ENCODE measurements around the gene FHOD3. TPM values are rescaled to one million over a fixed set of nuclear protein-coding genes. Genes with fewer than 3 reads are reported as not detected.

The FHOD3 gene
- polyA plus RNA-seq, 1 donor = 42.4 TPM

DNA sequence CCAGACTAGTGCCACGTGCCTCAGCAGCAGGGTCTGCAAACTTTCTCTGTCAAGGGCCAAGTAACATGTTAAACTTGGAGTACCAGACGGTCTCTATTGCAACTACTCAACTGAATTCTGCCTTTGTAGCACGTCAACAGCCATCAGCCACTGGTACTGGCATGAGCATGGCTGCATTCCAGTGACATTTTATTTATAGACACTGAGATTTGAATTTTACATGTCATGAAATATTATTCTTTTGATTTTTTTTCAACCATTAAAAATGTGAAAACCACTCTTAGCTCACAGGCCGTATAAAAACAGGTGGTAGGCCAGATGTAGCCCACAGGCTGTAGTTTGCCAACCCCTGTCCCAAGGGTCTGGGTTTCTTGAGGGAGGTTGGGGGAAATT, 331.6 kb downstream of the FHOD3 start:
- no peak for DNase-seq

DNA sequence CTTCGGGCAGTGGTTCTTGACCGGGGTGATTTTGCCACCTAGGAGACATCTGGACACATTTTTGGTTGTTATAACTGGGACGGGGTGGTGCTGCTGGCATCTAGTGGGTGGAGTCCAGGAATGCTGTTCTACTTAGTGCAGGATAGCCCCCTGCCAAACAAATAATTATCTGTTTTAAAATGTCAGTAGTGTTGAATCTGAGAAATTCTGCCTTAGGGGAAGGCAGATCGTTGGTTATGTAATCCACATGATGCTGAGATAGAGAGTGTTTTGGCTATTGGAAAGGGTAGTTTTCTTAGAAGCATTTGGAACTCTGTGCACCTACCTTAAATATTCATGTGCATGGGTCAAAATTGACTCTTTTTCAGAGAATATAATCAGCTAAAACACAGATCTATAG, 332.3 kb downstream of the FHOD3 start:
- DNase-seq = no peak

DNA sequence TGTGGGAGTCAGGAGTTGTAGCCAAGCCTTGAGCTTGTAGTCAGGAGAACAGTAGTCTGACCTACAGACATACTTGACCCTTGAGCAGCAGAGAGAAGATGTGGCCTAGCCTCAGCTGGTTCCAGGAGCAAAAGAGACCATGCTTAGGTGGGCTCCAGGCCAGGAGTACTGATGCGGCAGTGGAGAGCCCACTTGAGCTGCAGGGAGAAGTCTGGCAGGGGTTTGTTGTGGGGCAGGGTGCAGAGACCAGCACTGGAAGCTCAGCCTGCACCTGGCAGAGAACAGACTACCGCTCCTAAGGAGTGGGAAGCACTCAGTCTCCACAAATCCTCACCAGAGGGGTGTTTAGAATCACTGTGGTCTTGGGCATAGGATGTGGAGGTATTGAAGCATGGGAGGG, 333.4 kb downstream of the FHOD3 start:
- no peak for DNase-seq

DNA sequence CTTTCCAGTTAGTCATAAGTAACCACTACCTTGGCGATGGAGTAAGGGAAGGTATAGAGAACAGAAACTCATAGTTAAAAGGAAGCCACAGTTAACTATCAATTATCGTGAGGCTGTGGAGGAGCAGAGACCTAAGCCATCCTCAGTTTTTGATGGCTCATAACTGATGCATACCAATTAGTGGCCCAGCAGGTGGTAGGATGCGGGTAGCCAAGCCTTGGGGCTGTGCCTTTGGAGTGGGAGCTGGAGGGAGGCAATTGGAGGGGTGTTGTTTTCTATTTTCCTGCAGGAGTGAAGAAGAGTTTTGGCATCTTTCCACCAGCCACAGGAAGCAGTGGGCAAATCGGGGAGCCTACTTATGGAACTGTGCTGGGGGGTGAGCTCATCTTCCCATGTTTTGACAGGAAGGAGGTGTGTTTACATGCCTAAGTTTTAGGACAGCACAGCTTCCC, 336.5 kb downstream of the FHOD3 start:
- DNase-seq = no peak

DNA sequence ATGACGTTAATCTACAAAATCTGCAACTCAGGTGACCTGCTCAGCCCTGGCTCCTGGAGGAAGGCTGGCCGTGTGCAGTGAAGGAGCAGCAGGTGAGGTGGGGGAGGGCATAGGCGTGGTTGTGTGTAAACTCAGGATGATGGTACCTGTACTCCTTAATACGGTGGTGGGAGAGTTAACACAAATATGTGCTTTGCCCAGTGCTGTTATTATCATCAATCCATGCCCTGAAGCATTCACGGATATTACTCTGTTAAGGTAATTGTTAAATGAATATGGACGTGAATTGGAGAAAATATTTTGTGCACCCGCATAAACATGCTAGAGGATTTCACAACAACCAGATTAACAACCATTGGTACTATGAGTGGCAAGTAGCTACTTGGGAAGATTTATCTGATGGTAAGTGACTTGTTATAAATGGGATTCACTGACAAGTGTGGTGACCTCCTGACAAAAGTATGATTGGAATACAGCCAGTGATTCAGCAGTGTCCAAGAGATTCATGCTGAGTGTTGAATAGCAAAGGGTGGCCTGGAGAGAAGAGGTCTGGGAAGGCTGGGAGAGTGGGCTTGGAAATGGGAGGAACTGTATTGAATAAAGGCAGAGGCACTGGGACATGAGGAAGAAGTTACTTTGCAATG, 337.2 kb downstream of the FHOD3 start:
- DNase-seq = no peak

DNA sequence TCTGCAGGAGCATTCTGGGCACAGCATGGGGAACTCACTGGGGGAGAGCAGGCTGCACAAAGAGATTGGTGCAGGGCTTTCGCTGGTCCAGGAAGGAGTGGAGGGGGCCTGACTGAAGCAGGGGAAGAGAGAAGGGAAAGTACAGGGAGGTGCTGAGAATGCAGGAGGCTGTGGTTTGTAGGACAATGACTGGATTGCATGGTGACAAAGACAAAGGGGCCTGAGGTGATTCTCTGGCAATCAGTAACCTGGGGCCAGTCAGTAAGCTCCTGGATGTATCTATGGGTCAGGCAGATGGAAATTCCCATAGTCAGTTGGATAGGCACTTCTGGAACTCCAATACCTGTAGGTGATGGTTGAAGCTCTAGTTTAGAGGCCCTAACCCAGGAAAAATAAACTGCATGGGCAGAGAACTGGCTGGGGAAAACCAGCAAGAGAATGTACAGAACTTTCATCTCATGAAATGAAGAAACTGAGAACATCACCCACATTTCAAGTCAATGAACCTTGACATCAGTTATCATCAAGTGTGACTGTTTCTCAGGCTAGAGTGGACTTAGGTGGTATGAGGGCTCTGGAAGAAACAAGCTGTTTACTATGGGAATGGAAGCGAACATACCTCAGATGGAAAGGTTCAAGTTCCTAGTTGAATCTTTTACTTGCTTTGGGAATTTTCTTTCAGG, 338.0 kb downstream of the FHOD3 start:
- DNase-seq = no peak

DNA sequence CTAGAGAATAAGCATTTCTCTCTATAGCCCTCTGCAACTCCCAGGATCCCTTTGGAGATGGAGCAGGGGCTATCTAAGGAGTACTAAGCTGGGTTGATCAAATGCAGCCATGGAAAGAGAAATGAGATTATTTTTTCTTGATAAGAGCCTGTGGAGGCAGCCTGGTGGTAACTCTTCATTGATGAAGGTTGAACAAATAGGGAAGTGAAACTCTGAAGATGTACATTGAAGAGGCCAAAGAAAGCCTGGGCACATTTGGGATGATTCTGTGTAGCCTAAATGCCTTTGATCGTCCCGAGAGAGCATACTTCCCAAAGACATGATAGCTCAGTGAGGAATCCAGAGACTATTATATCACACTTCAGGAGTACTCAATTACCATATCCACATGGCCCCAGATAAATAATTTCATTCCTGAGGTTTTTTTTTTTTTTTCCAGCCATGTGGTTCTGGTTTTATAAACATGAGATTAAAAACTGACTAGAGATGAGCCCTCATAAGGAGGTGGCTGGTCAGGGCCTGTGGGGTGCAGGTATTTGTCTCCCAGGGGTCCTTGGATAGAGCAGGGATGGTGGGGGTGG, 338.8 kb downstream of the FHOD3 start:
- no peak for DNase-seq

DNA sequence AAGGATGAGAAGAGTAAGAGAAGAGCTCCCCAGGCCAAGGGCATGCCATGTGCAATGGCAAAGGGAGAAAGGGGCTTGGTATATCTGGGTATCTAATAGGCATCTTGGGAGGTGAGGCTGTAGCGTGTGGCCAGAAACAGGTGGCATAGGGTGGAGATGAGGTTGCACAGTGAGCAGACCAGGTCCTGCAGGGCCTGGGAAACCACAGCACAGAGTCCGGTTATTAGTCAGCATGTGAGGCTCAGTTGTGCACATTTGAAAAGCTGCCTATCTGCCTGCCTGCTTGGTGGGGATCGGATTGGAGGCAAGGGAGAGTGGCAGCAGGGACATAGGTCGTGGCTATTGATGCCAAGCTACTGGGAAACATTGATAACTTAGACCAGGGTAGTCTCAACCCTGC, 340.7 kb downstream of the FHOD3 start:
- no peak for DNase-seq

DNA sequence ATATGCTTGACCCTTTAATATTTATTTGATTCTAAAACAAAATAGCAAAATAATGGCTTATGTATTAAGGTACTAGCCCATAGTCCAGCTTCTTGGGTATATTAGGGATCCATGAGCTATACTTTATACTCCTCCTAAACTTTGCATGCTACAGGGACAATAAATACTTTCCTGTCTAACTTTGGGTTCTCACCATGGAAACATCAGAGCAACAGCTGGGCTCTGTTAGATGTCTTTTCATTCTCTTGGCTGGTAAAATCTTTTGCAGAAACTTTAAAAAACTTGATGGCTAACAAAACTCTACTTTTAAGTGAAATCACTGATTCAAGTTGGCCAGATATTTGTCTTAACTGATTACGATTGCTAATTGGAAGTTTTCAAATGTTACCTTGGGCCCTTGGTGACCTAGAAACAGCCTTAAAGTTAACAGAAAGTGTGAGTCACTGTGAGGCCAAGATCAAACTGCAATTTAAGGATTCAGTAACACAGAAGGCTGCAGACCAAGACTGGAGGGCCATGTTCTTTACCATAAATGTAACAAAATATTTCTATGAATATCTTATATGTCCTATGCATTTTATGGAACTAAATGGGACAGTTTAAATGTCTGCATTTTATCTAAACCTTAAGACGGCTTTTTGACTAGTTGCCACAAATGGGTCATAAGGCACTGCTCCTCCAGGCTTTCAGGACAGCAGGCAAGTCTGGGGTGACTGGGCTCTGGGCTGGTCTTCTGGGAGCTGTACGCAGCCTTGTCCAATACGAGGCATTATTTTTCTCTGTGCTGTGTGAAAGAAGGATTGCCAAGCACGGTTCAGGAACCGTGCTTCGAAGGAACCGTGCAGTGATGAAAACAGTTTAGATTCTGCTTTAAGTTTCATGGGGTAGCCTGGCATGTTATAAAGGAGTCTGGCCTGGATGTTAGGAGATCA, 342.8 kb downstream of the FHOD3 start:
- DNase-seq = peak; percentile 45

DNA sequence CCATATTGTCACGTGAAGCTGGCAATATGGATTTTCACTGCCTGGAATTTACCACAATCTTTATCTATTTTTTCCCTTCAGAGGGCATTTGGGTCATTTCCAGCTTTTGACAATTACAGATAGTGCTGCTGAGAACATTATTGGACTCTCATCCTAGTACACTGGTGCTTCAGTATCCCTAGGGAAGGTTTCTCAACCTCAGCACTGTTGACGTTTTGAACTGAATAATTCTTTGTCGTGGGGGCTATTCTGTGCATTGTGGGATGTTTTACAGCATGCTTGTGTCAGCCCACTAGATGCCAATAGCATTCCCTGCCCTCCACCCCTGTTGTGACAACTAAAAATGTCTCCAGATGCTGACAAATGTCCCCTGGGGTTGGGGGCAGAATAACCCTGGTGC, 345.5 kb downstream of the FHOD3 start:
- no peak for DNase-seq

DNA sequence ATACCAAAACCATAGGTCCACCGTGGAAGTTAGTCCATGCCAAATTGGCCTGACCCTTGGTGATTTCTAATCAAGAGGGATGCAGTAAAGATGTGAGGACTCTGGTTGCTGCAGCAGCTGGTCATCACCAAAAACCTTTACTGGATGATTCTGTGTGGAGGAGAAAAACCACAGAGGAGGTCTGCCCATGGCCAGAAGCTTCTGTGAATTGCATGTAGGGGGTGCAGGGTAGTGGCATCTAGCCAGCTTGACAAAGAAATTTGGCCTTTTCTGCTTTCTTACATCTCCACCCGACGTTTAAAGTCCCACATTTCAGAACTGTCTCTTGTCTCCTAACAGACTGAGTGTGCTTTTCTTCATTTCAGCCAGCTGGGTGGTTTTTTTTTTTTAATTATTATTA, 351.3 kb downstream of the FHOD3 start:
- DNase-seq = no peak

DNA sequence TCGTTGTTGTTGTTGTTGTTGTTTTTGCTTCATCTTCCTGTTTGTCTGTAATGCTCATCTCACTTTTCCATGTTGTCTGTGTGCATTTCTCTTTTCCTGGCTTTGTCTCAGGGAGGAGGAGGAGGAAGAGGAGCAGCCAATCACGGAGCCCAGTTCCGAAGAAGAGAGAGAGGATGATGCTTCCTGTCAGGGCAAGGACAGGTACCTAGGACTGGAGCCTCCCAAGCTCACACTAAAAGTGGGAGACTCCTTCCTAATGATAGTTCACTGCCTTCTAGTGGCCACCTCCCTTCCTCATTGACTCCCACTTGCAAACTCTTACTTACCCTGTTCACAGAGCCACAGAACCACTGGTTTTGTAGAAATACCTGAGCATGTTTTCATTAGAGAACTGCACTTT, 351.7 kb downstream of the FHOD3 start:
- DNase-seq = no peak

DNA sequence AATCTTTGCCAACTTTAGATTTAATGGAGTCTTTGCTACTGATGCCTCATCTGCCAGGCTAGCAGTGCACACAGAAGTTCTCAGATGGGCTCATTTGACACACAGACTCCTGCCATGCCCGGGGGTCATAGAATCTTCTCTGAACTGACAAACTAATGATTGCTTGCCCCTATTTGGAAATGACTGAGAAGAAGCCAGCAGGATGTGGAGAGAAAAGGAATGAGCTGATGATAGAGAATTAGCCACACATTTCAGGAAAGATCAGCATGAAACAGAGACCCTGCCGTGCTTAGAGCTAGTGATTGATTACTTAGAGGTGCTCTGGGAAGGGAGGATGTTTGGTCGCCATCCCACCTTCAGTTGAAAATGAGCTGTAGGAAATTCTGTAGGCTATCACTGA, 352.8 kb downstream of the FHOD3 start:
- no peak for DNase-seq

DNA sequence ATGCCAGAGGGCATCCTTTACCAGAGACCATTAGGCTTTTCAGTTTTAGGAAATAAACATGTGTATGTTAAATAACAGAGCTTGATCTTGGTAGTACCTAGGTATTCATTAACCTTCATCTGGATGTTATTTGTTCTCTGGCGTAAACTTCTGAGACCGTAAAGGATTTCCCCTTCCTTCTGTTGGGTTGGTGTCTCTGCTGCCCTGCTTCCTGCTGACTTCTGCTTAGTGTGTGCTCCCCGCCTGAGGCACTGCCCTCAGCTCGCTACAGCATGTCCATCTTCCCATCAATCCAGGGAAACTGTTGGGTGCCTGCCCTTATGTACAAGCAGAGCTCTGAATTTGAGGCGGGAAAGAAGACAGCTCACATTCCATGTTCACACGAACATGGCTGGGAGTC, 353.4 kb downstream of the FHOD3 start:
- no peak for DNase-seq

DNA sequence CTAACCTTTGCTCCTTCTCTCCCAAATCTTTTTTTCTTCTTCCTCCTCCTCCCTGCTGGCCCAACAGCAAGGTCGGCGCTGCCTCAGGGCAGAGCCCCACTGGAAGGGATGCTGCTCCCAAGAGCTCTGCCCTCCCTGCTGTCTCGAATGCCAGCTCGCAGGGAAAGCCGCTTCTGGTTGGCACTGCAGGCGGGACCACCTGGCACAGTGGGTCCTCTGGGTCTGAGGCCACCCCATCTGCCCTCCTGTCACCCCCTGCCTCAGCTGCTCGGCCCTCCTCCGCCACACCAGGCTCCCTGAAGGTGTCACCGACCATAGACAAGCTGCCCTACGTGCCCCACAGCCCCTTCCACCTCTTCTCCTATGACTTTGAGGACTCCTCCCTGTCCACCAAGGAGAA, 355.0 kb downstream of the FHOD3 start:
- DNase-seq = no peak

DNA sequence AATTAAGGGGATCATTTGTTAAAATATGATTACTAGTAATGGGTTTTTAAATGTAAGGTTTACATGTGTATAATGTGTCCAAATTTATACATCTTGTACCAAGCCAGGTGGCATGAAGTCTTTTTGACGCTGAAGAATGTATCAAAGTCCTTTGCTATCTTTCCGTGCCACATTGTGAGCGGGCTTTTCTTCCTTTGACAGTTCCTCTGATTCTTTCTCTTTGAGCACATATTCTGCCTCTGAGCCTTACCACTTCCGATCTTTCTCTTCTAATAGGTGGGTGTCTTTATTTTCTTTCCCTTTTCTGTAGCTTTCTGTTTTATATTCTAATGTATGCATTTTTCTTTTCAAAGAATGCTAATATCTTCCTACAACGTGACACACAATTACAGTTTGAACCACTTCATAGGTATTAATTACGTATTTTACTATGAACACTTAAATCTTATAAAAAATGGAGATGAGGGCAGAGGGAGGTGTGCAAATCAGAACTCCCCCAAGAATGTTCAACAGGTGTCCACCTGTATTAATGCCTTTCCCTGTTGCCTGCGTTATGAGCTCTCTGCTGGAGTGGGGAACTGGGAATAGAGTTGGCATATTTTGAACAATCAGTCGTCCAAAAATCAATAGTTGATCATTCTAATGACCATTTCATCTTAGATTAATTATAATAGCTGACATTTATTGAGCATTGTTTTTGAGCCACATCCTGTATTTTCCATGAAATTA, 355.8 kb downstream of the FHOD3 start:
- no peak for DNase-seq

DNA sequence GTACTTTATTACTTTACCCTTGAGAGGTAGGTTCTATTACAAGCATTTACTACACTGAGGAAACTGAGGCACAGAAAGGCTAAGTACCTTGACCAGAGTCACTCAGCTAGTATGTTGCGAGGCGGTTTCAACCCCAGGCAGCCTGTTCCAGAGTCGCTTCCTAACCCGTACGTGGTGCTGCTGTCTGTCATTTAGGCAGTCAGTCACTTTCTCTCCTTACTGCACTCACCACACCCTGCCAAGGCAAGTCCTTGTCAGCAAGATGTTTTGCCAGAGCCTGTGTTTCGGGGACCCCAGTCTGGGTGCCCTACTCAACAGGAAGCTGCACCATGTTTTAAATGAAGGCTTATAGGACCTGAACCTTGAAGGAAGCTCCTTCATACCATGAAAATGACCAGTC, 356.4 kb downstream of the FHOD3 start:
- DNase-seq = no peak

DNA sequence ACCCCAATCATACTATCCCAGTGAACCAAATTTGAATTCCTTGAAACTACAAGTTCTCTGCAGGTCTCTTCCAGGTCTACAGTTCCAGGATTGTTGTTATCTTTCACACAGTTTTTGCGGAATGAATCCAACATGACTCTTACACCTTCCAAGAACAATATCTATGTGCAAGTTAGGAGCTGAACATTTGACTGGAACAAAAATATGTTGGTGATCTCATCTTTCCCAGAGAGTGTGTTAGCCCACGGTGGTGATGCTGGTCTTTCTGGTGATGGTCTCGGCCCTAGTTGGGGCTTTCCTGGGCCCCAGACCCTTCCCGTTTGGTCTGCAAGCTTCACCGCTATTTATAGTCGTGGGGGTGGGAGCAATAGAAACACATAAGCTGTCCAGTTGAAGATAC, 357.6 kb downstream of the FHOD3 start:
- DNase-seq = no peak

DNA sequence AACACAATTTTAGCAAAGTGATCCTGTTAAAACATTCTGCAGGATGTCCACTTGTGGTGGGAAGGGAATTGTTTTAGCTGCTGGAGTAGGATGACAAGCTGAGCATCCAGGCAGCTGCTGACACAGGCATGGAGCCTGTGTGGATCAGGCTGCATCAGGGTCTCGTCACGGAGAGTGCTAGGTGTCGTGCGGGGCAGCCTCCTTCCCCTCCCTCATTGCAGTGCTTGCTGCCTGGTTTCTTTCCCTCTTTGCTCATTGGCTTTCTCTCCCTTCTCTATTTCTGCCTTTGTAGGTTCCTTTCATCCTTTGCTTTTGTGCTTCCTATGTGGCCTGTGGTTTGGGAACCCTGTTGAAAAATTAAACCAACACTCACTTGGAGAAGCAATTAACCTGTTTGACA, 358.4 kb downstream of the FHOD3 start:
- DNase-seq = no peak

DNA sequence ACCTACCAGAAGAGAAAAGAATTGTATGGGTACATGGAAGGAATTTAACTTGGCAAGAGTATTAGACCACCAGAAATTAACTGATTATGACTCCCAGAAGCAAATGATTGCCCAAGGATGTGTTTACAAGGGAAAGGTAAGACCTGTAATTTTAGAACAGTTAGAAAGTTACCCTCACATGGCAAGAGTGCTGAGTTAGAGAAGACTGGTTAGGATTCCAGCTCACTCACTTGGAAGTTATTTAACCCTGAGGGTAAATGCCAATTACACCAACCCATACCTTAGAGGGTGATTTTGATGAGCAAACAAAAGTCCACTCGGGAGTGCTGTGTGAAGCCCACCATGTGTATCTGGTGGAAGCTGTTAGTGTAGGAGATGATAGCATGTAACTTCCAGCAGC, 361.1 kb downstream of the FHOD3 start:
- DNase-seq = no peak

DNA sequence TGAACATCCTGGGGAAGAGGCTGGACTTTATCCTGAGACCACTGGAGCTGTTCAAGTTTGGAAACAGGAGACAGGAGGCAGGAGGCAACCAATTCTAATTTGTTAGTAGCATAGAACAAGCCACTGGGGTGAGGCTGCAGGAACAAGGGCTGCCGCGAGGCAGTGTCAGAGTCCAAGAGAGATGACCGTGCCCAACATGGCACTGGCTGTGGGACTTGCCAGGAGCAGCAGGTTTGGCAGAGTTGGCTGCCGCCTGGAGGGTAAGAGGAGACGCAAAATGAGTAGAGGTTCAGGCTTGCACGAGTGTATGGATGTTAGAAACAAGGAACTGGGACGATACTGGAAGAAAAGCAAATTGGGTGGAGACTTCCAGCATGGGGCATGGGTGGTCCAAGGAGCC, 362.8 kb downstream of the FHOD3 start:
- no peak for DNase-seq

DNA sequence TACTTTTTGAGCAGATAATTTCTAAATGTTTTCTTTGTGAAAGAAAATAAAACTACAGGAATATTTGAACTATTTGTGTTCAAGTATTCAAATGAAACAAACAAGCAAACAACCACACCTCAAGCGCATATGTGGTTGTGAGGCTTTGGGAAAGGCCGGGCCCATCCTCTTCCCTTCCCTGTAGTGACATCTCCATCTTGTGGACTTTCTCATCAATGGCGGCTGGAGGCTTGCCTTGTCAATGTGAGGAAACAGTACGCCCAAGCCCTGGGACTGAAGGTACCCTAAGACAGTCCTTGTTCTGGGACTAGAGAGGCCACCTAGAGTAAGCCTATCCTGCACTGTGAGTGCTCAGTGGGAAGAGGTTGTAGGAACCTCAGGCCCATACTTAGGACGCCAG, 364.5 kb downstream of the FHOD3 start:
- DNase-seq = no peak
